ENCODE measurements around the gene CACFD1. TPM values are rescaled to one million over a fixed set of nuclear protein-coding genes. Genes with fewer than 3 reads are reported as not detected.

The CACFD1 gene
- total and polyA plus RNA-seq, 2 of the 13 experiments (the other 11 are each of a cell fraction or from before 2014, with no cell fraction given): 13.8 to 14.6 TPM

DNA sequence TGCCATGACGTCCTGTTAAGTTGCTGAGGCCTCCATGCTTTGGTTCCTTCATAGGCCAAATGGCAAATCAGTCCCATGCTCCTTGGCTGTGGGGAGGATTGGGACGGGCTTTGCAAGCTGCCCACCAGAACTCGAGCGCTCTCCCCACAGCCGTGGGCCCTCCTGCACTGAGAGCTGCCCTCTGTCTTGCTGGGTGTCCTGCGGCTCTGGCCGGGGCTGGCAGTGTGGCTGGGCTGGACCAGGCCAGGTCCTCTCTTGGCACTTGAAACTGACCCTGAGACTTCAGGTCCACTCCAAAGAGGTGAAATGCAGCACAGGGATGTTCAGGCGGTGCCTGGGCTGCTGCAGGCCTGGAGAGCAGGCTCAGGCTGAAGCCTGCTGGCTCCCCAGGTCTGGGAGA is 57.9 kb downstream of the CACFD1 start (continued):
- TF ChIP-seq RERE (CRISPR knock-in tag; IDR thresholded peaks at IDR 0.05; ENCODE audit: low read depth): no peak
- no peak for TF ChIP-seq HHEX (CRISPR knock-in tag; IDR thresholded peaks at IDR 0.05)
- TF ChIP-seq, protein P1, sequence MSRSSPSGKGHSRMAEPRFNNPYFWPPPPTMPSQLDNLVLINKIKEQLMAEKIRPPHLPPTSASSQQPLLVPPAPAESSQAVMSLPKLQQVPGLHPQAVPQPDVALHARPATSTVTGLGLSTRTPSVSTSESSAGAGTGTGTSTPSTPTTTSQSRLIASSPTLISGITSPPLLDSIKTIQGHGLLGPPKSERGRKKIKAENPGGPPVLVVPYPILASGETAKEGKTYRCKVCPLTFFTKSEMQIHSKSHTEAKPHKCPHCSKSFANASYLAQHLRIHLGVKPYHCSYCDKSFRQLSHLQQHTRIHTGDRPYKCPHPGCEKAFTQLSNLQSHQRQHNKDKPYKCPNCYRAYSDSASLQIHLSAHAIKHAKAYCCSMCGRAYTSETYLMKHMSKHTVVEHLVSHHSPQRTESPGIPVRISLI (CRISPR knock-in tag; IDR thresholded peaks at IDR 0.05; ENCODE audit: borderline replicate concordance): no peak
- TF ChIP-seq ZNF775 (CRISPR knock-in tag; IDR thresholded peaks at IDR 0.05; ENCODE audit: borderline replicate concordance): no peak
- TF ChIP-seq ZKSCAN8 (CRISPR knock-in tag; IDR thresholded peaks at IDR 0.05; ENCODE audit: borderline replicate concordance): no peak
- TF ChIP-seq PPARG (CRISPR knock-in tag; conservative IDR thresholded peaks at IDR 0.05): no peak
- TF ChIP-seq RBM22 (optimal IDR thresholded peaks at IDR 0.05; ENCODE audit: low read length): no peak
- TF ChIP-seq MAZ (IDR thresholded peaks at IDR 0.05; ENCODE audit: borderline replicate concordance, low read depth, low read length): no peak
- no peak for TF ChIP-seq MAZ (CRISPR knock-in tag; IDR thresholded peaks at IDR 0.05; ENCODE audit: low read depth)

Data from HepG2 (cell line).